K562 (cell line): Measurements from ENCODE around the gene GABRB1. TPM values are rescaled to one million over a fixed set of nuclear protein-coding genes. Genes with fewer than 3 reads are reported as not detected.

ENCODE experiments used
- ATAC-seq: fragments of 200-7000 bp; cut with Tn5 transposase; 3 replicates; pipeline ENCODE4 v1.9.1; 2020; ENCODE audit warnings: moderate library complexity
- BruUV-seq: library from RNA; stranded (reverse); fragments of 400-500 nt; replicated peaks from 2 replicates; lab custom pipeline; 2021; lab: Mats Ljungman, UMichigan
- CTCF ChIA-PET: fragments of 300-600 bp; formaldehyde crosslinking; extraction: SDS; loops from one replicate; lab custom pipeline; 2021; ENCODE audit warnings: low intra/inter-chr PET ratio; lab: Yijun Ruan, JAX
- POLR2A ChIA-PET: fragments of 300-600, 350-650 bp; sonication (Branson Sonifier 250); formaldehyde crosslinking; extraction: SDS; loops from one replicate; lab custom pipeline; 2021; ENCODE audit warnings: antibody characterized with exemption, inconsistent platforms; lab: Yijun Ruan, JAX
- DNase-seq, 4 experiments: peaks; one replicate each; pipeline versions ENCODE4 v3.0.0 to v3.0.0-alpha.2; 2011 to 2018; ENCODE audit warnings: low spot score in 3 of 4, mixed read lengths in 3 of 4; ENCODE audit errors: extremely low read depth in 1 of 4
- FAIRE-seq: peaks from 2 replicates; lab custom pipeline; 2011; peaks lifted over from hg19 to GRCh38; lab: Jason Lieb, UNC
- H2AFZ ChIP-seq: 2 replicates; pipeline ENCODE4 v1.6.0; 2011; ENCODE audit warnings: low read depth, low read length, control low read depth, inconsistent platforms
- H3K27ac ChIP-seq: fragments of 200-600 bp; 3 replicates; pipeline ENCODE4 v1.8.0; 2011; ENCODE audit warnings: low read depth, mild to moderate bottlenecking, control low read depth, inconsistent platforms, low read length, moderate library complexity, mixed read lengths; ENCODE audit errors: extremely low read depth
- H3K27me3 ChIP-seq, 2 experiments: fragments of 300-600 bp in 1 of 2; 2 replicates in 1 of 2; 3 replicates in 1 of 2; pipeline versions ENCODE4 v1.6.0 to v1.8.0; 2011; ENCODE audit warnings: inconsistent platforms in 2 of 2, low read length in 2 of 2, mild to moderate bottlenecking in 1 of 2, mixed read lengths in 1 of 2, moderate library complexity in 1 of 2; ENCODE audit not compliant: control insufficient read depth in 2 of 2, insufficient read depth in 2 of 2
- H3K36me3 ChIP-seq: fragments of 300-600 bp; 3 replicates; pipeline ENCODE4 v1.8.0; 2011; ENCODE audit warnings: mild to moderate bottlenecking, low read length, inconsistent platforms; ENCODE audit not compliant: control insufficient read depth, insufficient read depth
- H3K4me1 ChIP-seq, 2 experiments: fragments of 200-600 bp in 1 of 2; replicated peaks in 1 of 2; 2 replicates in 1 of 2; 3 replicates in 1 of 2; pipeline versions ENCODE4 v1.5.1 to v1.8.0; 2011; ENCODE audit warnings: inconsistent platforms in 2 of 2, low read length in 2 of 2, mild to moderate bottlenecking in 1 of 2, mixed read lengths in 1 of 2, moderate library complexity in 1 of 2; ENCODE audit not compliant: control insufficient read depth in 2 of 2, insufficient read depth in 2 of 2
- H3K4me2 ChIP-seq: 2 replicates; pipeline ENCODE4 v1.6.1; 2011; ENCODE audit warnings: low read length, control low read depth, inconsistent platforms, mixed read lengths; ENCODE audit not compliant: insufficient read depth
- H3K4me3 ChIP-seq: fragments of 200-600 bp; sonication (generic), shearing (Covaris generic); 2 replicates; pipeline ENCODE4 v1.5.1; 2016; ENCODE audit warnings: control low read depth, inconsistent platforms
- H3K79me2 ChIP-seq: fragments of 200-600 bp; 3 replicates; pipeline ENCODE4 v1.8.0; 2011; ENCODE audit warnings: low read length, inconsistent platforms; ENCODE audit not compliant: control insufficient read depth, insufficient read depth
- H3K9ac ChIP-seq, 2 experiments: 2 replicates each; pipeline versions ENCODE4 v1.6.0 to v1.6.1; 2011; ENCODE audit warnings: low read depth in 2 of 2, low read length in 2 of 2, control low read depth in 1 of 2, inconsistent platforms in 1 of 2, mild to moderate bottlenecking in 1 of 2, mixed read lengths in 1 of 2; ENCODE audit not compliant: insufficient read depth in 1 of 2
- H3K9me1 ChIP-seq: one replicate; pipeline ENCODE4 v1.6.0; 2011; ENCODE audit warnings: inconsistent platforms, mild to moderate bottlenecking, low read length, moderate library complexity; ENCODE audit not compliant: control insufficient read depth, insufficient read depth
- H3K9me3 ChIP-seq: replicated peaks from 2 replicates; pipeline ENCODE4 v1.5.1; 2011; ENCODE audit warnings: low read depth, low read length, inconsistent platforms; ENCODE audit not compliant: control insufficient read depth, insufficient read depth
- H4K20me1 ChIP-seq: replicated peaks from 2 replicates; pipeline ENCODE4 v1.6.1; 2011; ENCODE audit warnings: low read length, inconsistent platforms, mixed read lengths; ENCODE audit not compliant: control insufficient read depth, insufficient read depth
- GTF3C2 ChIP-seq: IDR thresholded peaks from 3 replicates; pipeline ENCODE4 v1.6.1; 2011; ENCODE audit warnings: borderline replicate concordance, mild to moderate bottlenecking, moderate library complexity; ENCODE audit not compliant: insufficient read length; ENCODE audit errors: extremely low read depth
- ILK ChIP-seq: fragments of 450-650 bp; IDR thresholded peaks from 2 replicates; pipeline ENCODE4 v1.6.1; 2016; ENCODE audit warnings: missing genetic modification characterization, low read depth, mild to moderate bottlenecking, missing compliant biosample characterization, moderate library complexity, borderline replicate concordance
- RBBP5 ChIP-seq: fragments of 200-600 bp; sonication (generic); IDR thresholded peaks from 2 replicates; pipeline ENCODE4 v1.6.1; 2012; ENCODE audit warnings: borderline replicate concordance, mild to moderate bottlenecking, low read length, control low read depth, inconsistent platforms; ENCODE audit not compliant: insufficient read depth, poor library complexity, severe bottlenecking
- WGBS: fragments of 100-300 bp; shearing (Covaris generic); methylation state at CpG from one replicate; pipeline ENCODE4 v1.1.6; 2016; ENCODE audit warnings: low coverage, mixed read lengths; ENCODE audit not compliant: insufficient coverage; ENCODE audit errors: missing lambda C conversion rate; 5-methylcytosine and 5-hydroxymethylcytosine counted together
- in situ Hi-C: fragments of 300-500 bp; cut with MboI; formaldehyde crosslinking; loops from 4 replicates; pipeline ENCODE4 v1.15.0; 2018; ENCODE audit warnings: inconsistent platforms, mixed read lengths
- intact Hi-C: fragments of 100-400 bp; cut with micrococcal nuclease; formaldehyde crosslinking; loops from 2 replicates; pipeline ENCODE4 v1.14.2; 2022
- polyA plus RNA-seq, 8 experiments: library from polyadenylated mRNA; depleted of rRNA in 4 of 8; stranded (reverse) in 5 of 8; unstranded in 3 of 8; fragments of >200 nt; fragmentation: Nextera tagmentation in 2 of 8; fragmentation: Illumina TruSeq in 1 of 8; extraction: Ambion mirVana in 2 of 8; extraction: Trizol in 1 of 8; gene quantifications; 2 replicates each; pipeline versions ENCODE4 v1.2.1 to v1.2.3, GENCODE V29; 2011 to 2014; ENCODE audit warnings: inconsistent platforms in 1 of 8, missing spikeins in 1 of 8
- total RNA-seq, 7 experiments: library from RNA; depleted of rRNA in 6 of 7; stranded (reverse); fragments of >200 nt in 6 of 7; fragmentation: Illumina TruSeq in 2 of 7; extraction: Trizol in 2 of 7; gene quantifications; 2 replicates each; pipeline versions ENCODE4 v1.2.1 to v1.2.3, GENCODE V29; 2011 to 2021; ENCODE audit warnings: low replicate concordance in 1 of 7

Gene GABRB1
- total and polyA plus RNA-seq, 9 of the 15 experiments (the other 6 are each of a cell fraction or from before 2014, with no cell fraction given), result not detected

GRCh38 chr4:47154816-47155370 is 123.5 kb downstream of the GABRB1 start:
- H3K79me2 ChIP-seq, result no peaks in the 10 kb centered on the region
- FAIRE-seq, result no peak
- no peak overlapping the region for H3K4me3 ChIP-seq
- CTCF ChIA-PET, result no interaction called here
- no peak overlapping the region for H3K4me2 ChIP-seq
- ATAC-seq, result no peak
- TF ChIP-seq RBBP5 (no peak), GTF3C2 (no peak), ILK (tag) (no peak)
- H2AFZ ChIP-seq, result no peak overlapping the region
- H3K27me3 ChIP-seq, result no peaks in the 10 kb centered on the region
- in situ Hi-C loops, result no loop called here
- no peaks in the 10 kb centered on the region for H3K4me1 ChIP-seq
- no peaks in the 10 kb centered on the region for H3K9me3 ChIP-seq
- POLR2A ChIA-PET, result no interaction called here
- intact Hi-C loops, result no loop called here
- DNase-seq, result no peak
- H3K9me1 ChIP-seq, result no peaks in the 10 kb centered on the region
- H3K9ac ChIP-seq, result no peak overlapping the region
- H4K20me1 ChIP-seq, result no peaks in the 10 kb centered on the region
- 1% methylated on average over 6 of the region's 6 CpGs for WGBS
- H3K36me3 ChIP-seq, result no peaks in the 10 kb centered on the region
- H3K27ac ChIP-seq, result no peak overlapping the region
- no TSS peak for BruUV-seq
